ENCODE measurements around the gene MRGPRX3.

Gene MRGPRX3

DNA sequence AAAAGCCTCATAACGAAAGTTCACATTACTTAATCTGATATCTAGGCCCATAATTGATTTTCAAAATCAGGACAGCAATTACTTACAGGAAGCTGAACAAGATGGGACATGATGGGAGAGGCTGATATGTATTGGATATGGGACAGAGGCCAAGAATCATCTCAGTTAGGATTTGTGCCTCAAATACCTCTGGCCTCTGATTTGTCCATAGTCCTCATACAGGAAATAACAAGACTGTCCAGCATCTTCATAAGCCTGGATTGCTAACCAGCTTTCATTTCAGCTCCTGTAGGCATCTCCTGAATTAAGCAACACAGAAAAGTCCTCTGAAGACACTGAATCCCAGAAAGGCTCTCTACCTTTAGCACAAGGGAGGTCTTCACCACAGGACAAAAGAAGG is 36.0 kb downstream of the MRGPRX3 start:
- DNase-seq (ENCODE audit: low read depth), result no peak

DNA sequence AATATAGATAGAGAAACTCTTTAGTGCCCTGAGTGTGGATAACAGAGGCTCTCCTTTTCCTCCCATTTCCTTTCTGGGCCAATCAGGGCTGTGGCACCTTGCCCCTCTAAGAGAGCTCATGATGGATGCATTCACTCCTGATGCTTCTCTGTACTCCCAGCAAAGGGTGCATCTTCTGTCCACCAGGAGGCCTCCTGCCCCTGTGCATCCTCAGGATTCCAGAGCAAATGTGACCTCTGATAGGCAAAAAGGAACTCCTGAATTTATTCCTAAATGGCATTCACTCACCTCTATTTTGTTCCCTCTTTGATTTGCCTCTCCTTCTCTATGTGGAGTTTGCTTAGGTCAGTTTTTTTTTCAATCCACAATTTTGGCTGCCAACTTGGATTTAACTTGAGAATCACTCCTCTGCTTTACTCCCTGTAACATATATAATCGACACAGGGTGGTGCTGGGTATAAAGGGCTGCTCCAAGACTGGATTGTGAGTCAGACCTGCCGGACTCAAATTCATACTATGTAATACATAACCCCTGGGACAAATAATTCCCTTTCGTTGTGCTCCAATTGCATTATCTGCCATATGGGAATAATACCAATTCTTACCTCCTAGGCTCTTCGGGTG is 39.1 kb downstream of the MRGPRX3 start:
- DNase-seq (ENCODE audit: low read depth), result no peak

DNA sequence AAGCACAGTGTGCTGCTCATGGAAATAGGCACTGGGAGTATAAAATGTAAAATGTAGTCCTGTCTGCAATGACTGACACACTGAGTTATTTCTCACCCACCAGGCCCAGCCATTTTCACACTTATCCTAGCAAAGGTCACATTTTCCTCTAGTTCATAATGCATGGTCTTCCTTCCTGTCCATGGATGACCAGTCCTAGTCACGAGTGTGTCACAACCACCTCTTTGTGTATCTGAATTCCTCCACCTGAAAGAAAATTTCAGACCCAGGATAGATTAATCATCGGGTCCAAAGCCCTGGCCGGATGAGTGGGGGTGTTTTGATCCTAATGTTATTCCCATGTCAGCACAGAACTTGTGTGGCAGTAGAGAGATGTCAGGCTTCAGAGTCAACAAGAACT is 40.3 kb downstream of the MRGPRX3 start, which contains the start of gene MRGPRX4:
MRGPRX4 (plus strand) TSS at position 172 of the 400 bp plus-strand sequence. CDS start 420 bp downstream, outside the sequence.
- DNase-seq (ENCODE audit: low read depth), result no peak

DNA sequence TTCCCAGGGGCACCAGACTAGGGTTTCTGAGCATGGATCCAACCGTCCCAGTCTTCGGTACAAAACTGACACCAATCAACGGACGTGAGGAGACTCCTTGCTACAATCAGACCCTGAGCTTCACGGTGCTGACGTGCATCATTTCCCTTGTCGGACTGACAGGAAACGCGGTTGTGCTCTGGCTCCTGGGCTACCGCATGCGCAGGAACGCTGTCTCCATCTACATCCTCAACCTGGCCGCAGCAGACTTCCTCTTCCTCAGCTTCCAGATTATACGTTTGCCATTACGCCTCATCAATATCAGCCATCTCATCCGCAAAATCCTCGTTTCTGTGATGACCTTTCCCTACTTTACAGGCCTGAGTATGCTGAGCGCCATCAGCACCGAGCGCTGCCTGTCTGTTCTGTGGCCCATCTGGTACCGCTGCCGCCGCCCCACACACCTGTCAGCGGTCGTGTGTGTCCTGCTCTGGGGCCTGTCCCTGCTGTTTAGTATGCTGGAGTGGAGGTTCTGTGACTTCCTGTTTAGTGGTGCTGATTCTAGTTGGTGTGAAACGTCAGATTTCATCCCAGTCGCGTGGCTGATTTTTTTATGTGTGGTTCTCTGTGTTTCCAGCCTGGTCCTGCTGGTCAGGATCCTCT is 41.0 kb downstream of the MRGPRX3 start:
- DNase-seq (ENCODE audit: low read depth), result no peak
